HG03025 (cell line): ENCODE results near the gene CCSER1.
"Not testable (repeated sequence)": the region's sequence is repeated elsewhere in the genome, so short reads cannot be mapped to it uniquely, and the experiment has no call there.

ENCODE experiments used
- ATAC-seq: cut with Tn5 transposase; IDR thresholded peaks from one replicate; pipeline ENCODE4 v1.9.1; 2021; ENCODE audit warnings: mild to moderate bottlenecking, moderate library complexity; ENCODE audit not compliant: unreplicated experiment, low FRiP score

CCSER1 gene

GRCh38 chr4:91092398-91092980 lies 965.3 kb downstream of the CCSER1 start:
- ATAC-seq, result no peak

GRCh38 chr4:91094220-91094619 lies 967.0 kb downstream of the CCSER1 start:
- not testable (repeated sequence) for ATAC-seq

- ATAC-seq, result no peak
Measured at GRCh38 chr4:91099666-91100065, 972.5 kb downstream of the CCSER1 start.

- ATAC-seq, result no peak
Measured at GRCh38 chr4:91108751-91109150, 981.6 kb downstream of the CCSER1 start.

GRCh38 chr4:91111556-91111955 lies 984.4 kb downstream of the CCSER1 start:
- ATAC-seq, result no peak

- ATAC-seq, result no peak
Measured at GRCh38 chr4:91113130-91113706, 986.0 kb downstream of the CCSER1 start.

- ATAC-seq, result no peak
Measured at GRCh38 chr4:91114386-91114785, 987.2 kb downstream of the CCSER1 start.

GRCh38 chr4:91116861-91117260 lies 989.7 kb downstream of the CCSER1 start:
- no peak for ATAC-seq

GRCh38 chr4:91118597-91118996 lies 991.4 kb downstream of the CCSER1 start:
- ATAC-seq, result no peak

- ATAC-seq, result no peak
Measured at GRCh38 chr4:91123742-91124141, 996.5 kb downstream of the CCSER1 start.

- ATAC-seq, result no peak
Measured at GRCh38 chr4:91127192-91127591, 1000.0 kb downstream of the CCSER1 start.

- ATAC-seq, result no peak
Measured at GRCh38 chr4:91127831-91128230, 1000.6 kb downstream of the CCSER1 start.

- ATAC-seq, result no peak
Measured at GRCh38 chr4:91128519-91128918, 1001.3 kb downstream of the CCSER1 start.

GRCh38 chr4:91147067-91147466 lies 1019.9 kb downstream of the CCSER1 start:
- no peak for ATAC-seq

GRCh38 chr4:91154041-91154440 lies 1026.8 kb downstream of the CCSER1 start:
- not testable (repeated sequence) for ATAC-seq

GRCh38 chr4:91167864-91168653 lies 1040.9 kb downstream of the CCSER1 start:
- ATAC-seq, result not testable (repeated sequence)

- ATAC-seq, result no peak
Measured at GRCh38 chr4:91170768-91171167, 1043.6 kb downstream of the CCSER1 start.

GRCh38 chr4:91171217-91171616 lies 1044.0 kb downstream of the CCSER1 start:
- ATAC-seq, result no peak

GRCh38 chr4:91185061-91185460 lies 1057.9 kb downstream of the CCSER1 start:
- not testable (repeated sequence) for ATAC-seq

GRCh38 chr4:91198951-91199350 lies 1071.8 kb downstream of the CCSER1 start:
- no peak for ATAC-seq

GRCh38 chr4:91207535-91207934 lies 1080.3 kb downstream of the CCSER1 start:
- ATAC-seq, result no peak

GRCh38 chr4:91212211-91212610 lies 1085.0 kb downstream of the CCSER1 start:
- ATAC-seq, result no peak
